ENCODE measurements around the gene APC2. TPM values are rescaled to one million over a fixed set of nuclear protein-coding genes. Genes with fewer than 3 reads are reported as not detected.

APC2 gene
- polyA plus RNA-seq, 4 donors, result 0.58 to 2.1 (median 0.81) TPM; not detected in 1

DNA sequence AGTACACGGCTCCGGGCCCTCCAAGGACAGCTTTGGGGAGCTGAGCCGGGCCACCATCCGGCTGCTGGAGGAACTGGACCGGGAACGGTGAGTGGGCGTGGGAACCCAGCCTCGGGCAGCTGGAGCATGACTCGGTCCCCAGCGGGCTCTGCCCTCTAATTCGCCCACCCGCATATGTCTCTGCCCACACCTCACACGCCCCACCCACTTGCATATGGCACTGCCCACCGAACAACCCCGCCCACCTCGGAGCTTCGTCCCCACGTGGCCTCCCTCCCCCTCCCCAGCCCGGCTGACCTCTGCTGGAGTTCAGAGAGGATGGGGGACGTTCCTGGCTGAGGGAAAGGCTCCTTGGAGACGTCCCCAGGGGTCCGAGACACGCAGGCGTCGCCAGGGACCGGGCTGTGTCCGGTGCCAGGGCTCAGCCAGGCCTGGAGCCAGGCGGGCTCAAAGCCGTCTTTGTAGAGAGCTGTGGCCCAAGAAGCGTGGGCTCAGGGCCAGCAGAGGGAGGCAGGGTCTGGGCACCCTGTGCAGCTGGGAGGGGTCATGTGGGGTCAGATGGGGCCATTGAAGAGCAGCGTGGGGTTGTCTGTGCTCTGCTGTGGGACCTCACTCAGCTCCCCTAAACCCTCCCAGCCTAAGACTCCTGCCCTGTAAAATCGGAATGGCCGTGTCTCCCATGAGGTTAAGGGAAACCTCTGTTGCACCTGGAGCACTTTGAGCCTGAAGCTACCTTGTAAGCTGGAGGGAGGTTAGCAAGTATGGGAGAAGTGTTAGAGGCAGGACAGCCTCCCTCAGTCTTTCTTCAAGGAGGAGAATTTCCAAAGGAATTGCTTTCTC, 3.8 kb downstream of the APC2 start:
- Histone ChIP-seq H3K4me1 (ENCODE audit: control insufficient read depth in 3 of 3, insufficient read depth in 2 of 3, low read depth in 1 of 3, low read length in 2 of 3) (peaks cover 0 to 11% (median 0%) of the 10 kb centered on the region in 3 donors), H3K4me3 (ENCODE audit: low read depth in 1 of 3, low read length in 3 of 3) (no peak overlapping the region), H3K9me3 (ENCODE audit: control insufficient read depth in 2 of 2, insufficient read depth in 1 of 2, low read depth in 1 of 2, low read length in 1 of 2) (no peaks in the 10 kb centered on the region), H3K27ac (ENCODE audit: low read depth in 1 of 3, low read length in 2 of 3) (no peak overlapping the region), H3K36me3 (ENCODE audit: control insufficient read depth in 3 of 3, insufficient read depth in 2 of 3, low read depth in 1 of 3, low read length in 3 of 3) (no peaks in the 10 kb centered on the region), H3K27me3 (ENCODE audit: control insufficient read depth in 3 of 3, insufficient read depth in 3 of 3, low read length in 3 of 3) (peaks cover 30 to 95% (median 42%) of the 10 kb centered on the region in 3 donors)
- 7 to 29% (median 15%) methylated on average over 23 to 33 of the region's 33 CpGs for WGBS, 3 donors
- DNase-seq, result no peak
- no peak for FAIRE-seq

DNA sequence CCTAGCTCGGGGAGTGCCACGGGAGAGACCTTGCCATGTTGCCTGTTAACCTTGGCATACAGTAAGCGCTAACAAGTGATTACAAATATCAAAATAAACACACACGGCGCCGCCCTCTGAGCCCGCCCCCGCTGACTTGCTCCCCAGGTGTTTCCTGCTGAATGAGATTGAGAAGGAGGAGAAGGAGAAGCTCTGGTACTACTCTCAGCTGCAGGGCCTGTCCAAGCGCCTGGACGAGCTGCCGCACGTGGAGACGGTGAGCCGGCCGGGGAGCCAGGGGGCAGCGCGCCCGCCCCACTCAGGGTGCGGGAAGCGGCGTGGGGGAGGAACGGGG, 5.0 kb downstream of the APC2 start:
- no peak overlapping the region for H3K27ac ChIP-seq (ENCODE audit: low read depth in 1 of 3, low read length in 2 of 3)
- H3K9me3 ChIP-seq (ENCODE audit: control insufficient read depth in 2 of 2, insufficient read depth in 1 of 2, low read depth in 1 of 2, low read length in 1 of 2), result no peaks in the 10 kb centered on the region
- no peak for DNase-seq
- H3K4me3 ChIP-seq (ENCODE audit: low read depth in 1 of 3, low read length in 3 of 3), result no peak overlapping the region
- H3K4me1 ChIP-seq (ENCODE audit: control insufficient read depth in 3 of 3, insufficient read depth in 2 of 3, low read depth in 1 of 3, low read length in 2 of 3), result peaks cover 0 to 11% (median 0%) of the 10 kb centered on the region in 3 donors
- FAIRE-seq, result no peak
- WGBS, 3 donors, result 1 to 4% (median 1%) methylated on average over 19 to 22 of the region's 22 CpGs
- peaks cover 30 to 91% (median 31%) of the 10 kb centered on the region in 3 donors for H3K27me3 ChIP-seq (ENCODE audit: control insufficient read depth in 3 of 3, insufficient read depth in 3 of 3, low read length in 3 of 3)
- peaks cover 0 to 3% (median 0%) of the 10 kb centered on the region in 3 donors for H3K36me3 ChIP-seq (ENCODE audit: control insufficient read depth in 3 of 3, insufficient read depth in 2 of 3, low read depth in 1 of 3, low read length in 3 of 3)

DNA sequence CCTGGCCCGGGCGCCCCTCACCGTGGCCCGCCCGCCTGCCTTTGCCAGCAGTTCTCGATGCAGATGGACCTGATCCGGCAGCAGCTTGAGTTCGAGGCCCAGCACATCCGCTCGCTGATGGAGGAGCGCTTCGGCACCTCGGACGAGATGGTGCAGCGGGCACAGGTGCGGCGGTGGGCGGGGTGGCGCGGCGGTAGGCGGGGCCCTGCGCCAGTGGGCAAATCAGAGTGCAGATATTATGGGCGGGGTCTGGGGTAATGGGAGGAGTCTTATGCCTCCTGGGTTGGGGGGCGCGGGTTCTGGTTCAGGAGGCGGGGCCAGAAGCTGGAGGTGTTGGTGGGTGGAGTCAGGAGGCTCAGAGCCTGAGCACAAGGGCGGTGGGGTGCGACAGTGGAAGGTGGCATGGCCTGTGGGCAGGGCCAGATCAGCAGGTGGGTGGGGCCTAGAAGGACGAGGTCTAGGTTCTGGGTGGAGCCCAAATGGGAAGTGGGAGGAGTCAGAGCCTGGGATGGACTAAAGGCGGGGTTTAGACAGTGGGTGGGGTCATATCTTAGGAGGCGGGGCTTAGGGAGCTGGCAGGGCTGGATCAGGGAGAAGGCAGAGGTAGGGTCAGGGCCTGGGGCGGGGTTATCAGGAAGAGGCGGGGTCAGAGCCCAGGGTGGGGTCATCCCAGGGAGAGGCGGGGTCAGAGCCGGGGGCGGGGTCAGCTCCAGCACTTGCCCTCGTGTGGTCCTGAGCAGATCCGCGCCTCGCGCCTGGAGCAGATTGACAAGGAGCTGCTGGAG, 5.6 kb downstream of the APC2 start:
- no peak overlapping the region for H3K4me3 ChIP-seq (ENCODE audit: low read depth in 1 of 3, low read length in 3 of 3)
- peaks cover 25 to 86% (median 28%) of the 10 kb centered on the region in 3 donors for H3K27me3 ChIP-seq (ENCODE audit: control insufficient read depth in 3 of 3, insufficient read depth in 3 of 3, low read length in 3 of 3)
- no peak overlapping the region for H3K27ac ChIP-seq (ENCODE audit: low read depth in 1 of 3, low read length in 2 of 3)
- DNase-seq (peak; percentile 86 to 97), FAIRE-seq (no peak)
- H3K9me3 ChIP-seq (ENCODE audit: control insufficient read depth in 2 of 2, insufficient read depth in 1 of 2, low read depth in 1 of 2, low read length in 1 of 2), result no peaks in the 10 kb centered on the region
- H3K4me1 ChIP-seq (ENCODE audit: control insufficient read depth in 3 of 3, insufficient read depth in 2 of 3, low read depth in 1 of 3, low read length in 2 of 3), result peaks cover 0 to 11% (median 0%) of the 10 kb centered on the region in 3 donors
- H3K36me3 ChIP-seq (ENCODE audit: control insufficient read depth in 3 of 3, insufficient read depth in 2 of 3, low read depth in 1 of 3, low read length in 3 of 3), result peaks cover 0 to 8% (median 0%) of the 10 kb centered on the region in 3 donors
- 2 to 6% (median 4%) methylated on average over 32 to 42 of the region's 42 CpGs for WGBS, 3 donors

DNA sequence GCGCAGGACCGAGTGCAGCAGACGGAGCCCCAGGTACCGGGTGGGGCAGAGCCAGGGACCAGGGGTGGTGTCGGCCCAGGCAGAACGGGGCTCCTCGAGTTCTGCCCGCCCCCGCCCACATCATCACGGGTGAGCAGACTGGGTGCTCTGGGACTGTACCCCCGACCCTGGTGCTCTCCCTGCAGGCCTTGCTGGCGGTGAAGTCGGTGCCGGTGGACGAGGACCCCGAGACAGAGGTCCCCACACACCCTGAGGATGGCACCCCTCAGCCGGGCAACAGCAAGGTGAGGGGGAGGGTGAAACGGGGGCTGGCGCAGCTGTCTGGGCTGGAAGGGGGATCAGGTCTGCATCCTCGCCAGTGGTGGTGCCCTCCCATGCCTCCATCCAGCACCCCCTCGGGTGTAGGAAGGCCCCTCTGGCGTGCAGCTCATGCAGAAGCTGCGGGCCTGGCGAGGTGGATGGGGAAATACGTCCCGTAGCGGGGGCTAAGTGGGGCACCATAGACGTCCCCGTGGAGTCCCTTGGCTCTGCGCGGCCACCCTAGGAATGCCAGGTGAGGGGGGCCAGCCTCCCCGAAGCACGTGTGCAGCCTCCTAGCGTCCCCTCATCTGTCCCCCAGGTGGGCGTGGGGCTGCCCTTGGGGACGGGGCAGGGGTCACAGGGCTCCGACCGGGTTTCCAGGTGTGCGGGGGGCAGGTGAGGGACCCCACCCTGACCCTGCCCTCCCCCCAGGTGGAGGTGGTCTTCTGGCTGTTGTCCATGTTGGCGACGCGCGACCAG, 6.4 kb downstream of the APC2 start:
- Histone ChIP-seq H3K4me1 (ENCODE audit: control insufficient read depth in 3 of 3, insufficient read depth in 2 of 3, low read depth in 1 of 3, low read length in 2 of 3) (peaks cover 0 to 11% (median 0%) of the 10 kb centered on the region in 3 donors), H3K36me3 (ENCODE audit: control insufficient read depth in 3 of 3, insufficient read depth in 2 of 3, low read depth in 1 of 3, low read length in 3 of 3) (peaks cover 0 to 15% (median 0%) of the 10 kb centered on the region in 3 donors), H3K9me3 (ENCODE audit: control insufficient read depth in 2 of 2, insufficient read depth in 1 of 2, low read depth in 1 of 2, low read length in 1 of 2) (no peaks in the 10 kb centered on the region), H3K27me3 (ENCODE audit: control insufficient read depth in 3 of 3, insufficient read depth in 3 of 3, low read length in 3 of 3) (peaks cover 17 to 78% (median 22%) of the 10 kb centered on the region in 3 donors), H3K4me3 (ENCODE audit: low read depth in 1 of 3, low read length in 3 of 3) (no peak overlapping the region), H3K27ac (ENCODE audit: low read depth in 1 of 3, low read length in 2 of 3) (no peak overlapping the region)
- FAIRE-seq (no peak), DNase-seq (no peak)
- 17 to 37% (median 29%) methylated on average over 30 to 43 of the region's 43 CpGs for WGBS, 3 donors

DNA sequence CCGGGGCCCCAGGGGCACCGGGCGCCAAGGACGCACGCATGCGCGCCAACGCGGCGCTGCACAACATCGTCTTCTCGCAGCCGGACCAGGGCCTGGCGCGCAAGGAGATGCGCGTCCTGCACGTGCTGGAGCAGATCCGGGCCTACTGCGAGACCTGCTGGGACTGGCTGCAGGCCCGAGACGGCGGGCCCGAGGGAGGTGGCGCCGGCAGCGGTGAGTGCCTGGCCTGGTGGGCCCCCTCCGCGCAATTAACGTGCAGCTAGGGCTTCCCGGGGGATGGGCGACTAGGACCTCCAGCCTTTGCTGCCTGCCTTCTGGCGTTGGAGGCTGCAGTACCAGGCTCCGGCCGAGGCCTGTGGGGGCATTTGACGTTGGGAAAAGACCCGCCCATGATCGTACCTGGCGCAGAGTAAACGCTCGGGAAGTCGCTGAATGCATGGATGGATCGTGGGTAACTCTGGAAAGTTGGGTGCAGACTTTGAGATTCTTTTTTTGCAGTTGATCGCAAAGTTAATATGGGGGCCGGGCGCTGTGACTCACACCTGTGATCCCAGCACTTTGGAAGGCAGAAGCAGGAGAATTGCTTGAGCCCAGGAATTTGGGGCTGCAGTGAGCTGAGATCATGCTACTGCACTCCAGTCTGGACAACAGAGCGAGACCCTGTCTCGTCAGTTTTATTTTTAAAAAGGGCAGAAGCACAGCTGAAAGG, 7.3 kb downstream of the APC2 start:
- FAIRE-seq (no peak), DNase-seq (no peak)
- H3K9me3 ChIP-seq (ENCODE audit: control insufficient read depth in 2 of 2, insufficient read depth in 1 of 2, low read depth in 1 of 2, low read length in 1 of 2), result no peaks in the 10 kb centered on the region
- peaks cover 0 to 11% (median 0%) of the 10 kb centered on the region in 3 donors for H3K4me1 ChIP-seq (ENCODE audit: control insufficient read depth in 3 of 3, insufficient read depth in 2 of 3, low read depth in 1 of 3, low read length in 2 of 3)
- H3K4me3 ChIP-seq (ENCODE audit: low read depth in 1 of 3, low read length in 3 of 3), result no peak overlapping the region
- H3K36me3 ChIP-seq (ENCODE audit: control insufficient read depth in 3 of 3, insufficient read depth in 2 of 3, low read depth in 1 of 3, low read length in 3 of 3), result peaks cover 0 to 18% (median 0%) of the 10 kb centered on the region in 3 donors
- H3K27me3 ChIP-seq (ENCODE audit: control insufficient read depth in 3 of 3, insufficient read depth in 3 of 3, low read length in 3 of 3), result peaks cover 13 to 70% (median 15%) of the 10 kb centered on the region in 3 donors
- no peak overlapping the region for H3K27ac ChIP-seq (ENCODE audit: low read depth in 1 of 3, low read length in 2 of 3)
- 9 to 16% (median 15%) methylated on average over 37 to 48 of the region's 48 CpGs for WGBS, 3 donors

DNA sequence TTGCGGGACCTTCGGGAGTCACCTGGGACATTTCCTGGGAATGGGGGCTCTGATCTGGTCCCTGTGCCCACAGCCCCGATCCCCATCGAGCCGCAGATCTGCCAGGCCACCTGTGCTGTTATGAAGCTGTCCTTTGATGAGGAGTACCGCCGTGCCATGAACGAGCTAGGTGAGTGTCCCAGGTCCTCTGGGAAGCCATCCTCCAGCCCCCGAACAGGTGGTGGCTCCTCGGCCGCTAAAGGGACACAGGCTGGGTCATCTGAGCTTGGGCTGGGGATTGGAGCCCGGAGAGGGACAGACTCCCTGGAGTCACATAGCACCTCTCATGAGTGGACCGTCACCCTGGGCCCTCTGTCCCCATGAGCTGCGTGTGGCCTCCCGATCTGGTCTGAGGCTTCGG, 8.0 kb downstream of the APC2 start:
- Histone ChIP-seq H3K36me3 (ENCODE audit: control insufficient read depth in 3 of 3, insufficient read depth in 2 of 3, low read depth in 1 of 3, low read length in 3 of 3) (peaks cover 0 to 18% (median 0%) of the 10 kb centered on the region in 3 donors), H3K4me1 (ENCODE audit: control insufficient read depth in 3 of 3, insufficient read depth in 2 of 3, low read depth in 1 of 3, low read length in 2 of 3) (peaks cover 0 to 11% (median 0%) of the 10 kb centered on the region in 3 donors), H3K4me3 (ENCODE audit: low read depth in 1 of 3, low read length in 3 of 3) (no peak overlapping the region), H3K27me3 (ENCODE audit: control insufficient read depth in 3 of 3, insufficient read depth in 3 of 3, low read length in 3 of 3) (peaks cover 9 to 63% (median 10%) of the 10 kb centered on the region in 3 donors), H3K9me3 (ENCODE audit: control insufficient read depth in 2 of 2, insufficient read depth in 1 of 2, low read depth in 1 of 2, low read length in 1 of 2) (no peaks in the 10 kb centered on the region), H3K27ac (ENCODE audit: low read depth in 1 of 3, low read length in 2 of 3) (no peak overlapping the region)
- 67 to 81% (median 81%) methylated on average over 16 of the region's 16 CpGs for WGBS, 3 donors
- FAIRE-seq (no peak), DNase-seq (no peak)

DNA sequence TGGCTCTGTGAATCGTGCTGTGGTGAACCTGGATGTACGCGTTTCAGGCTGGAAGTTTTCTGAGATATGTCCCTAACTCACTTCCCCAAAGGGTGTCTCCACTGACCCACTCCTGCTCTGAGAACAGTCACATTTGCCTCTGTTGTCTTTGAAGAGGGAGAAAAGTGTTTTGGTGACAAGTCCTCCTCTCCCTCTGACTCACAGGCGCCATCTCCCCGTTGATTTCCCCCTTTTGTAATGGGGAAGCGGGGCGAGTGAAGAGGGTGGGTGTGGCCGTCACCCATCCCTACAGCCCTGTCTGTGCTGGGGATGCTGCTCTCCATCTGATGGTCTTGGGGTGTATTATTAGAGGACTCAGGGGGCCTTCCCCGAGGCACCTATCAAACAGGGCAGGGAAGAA, 9.6 kb downstream of the APC2 start:
- no peak overlapping the region for H3K27ac ChIP-seq (ENCODE audit: low read depth in 1 of 3, low read length in 2 of 3)
- H3K4me3 ChIP-seq (ENCODE audit: low read depth in 1 of 3, low read length in 3 of 3), result no peak overlapping the region
- WGBS, 3 donors, result 71 to 78% (median 74%) methylated on average over 9 of the region's 9 CpGs
- DNase-seq, result no peak
- no peak for FAIRE-seq
- H3K4me1 ChIP-seq (ENCODE audit: control insufficient read depth in 3 of 3, insufficient read depth in 2 of 3, low read depth in 1 of 3, low read length in 2 of 3), result peaks cover 0 to 11% (median 0%) of the 10 kb centered on the region in 3 donors
- H3K9me3 ChIP-seq (ENCODE audit: control insufficient read depth in 2 of 2, insufficient read depth in 1 of 2, low read depth in 1 of 2, low read length in 1 of 2), result no peaks in the 10 kb centered on the region
- peaks cover 5 to 54% (median 9%) of the 10 kb centered on the region in 3 donors for H3K27me3 ChIP-seq (ENCODE audit: control insufficient read depth in 3 of 3, insufficient read depth in 3 of 3, low read length in 3 of 3)
- H3K36me3 ChIP-seq (ENCODE audit: control insufficient read depth in 3 of 3, insufficient read depth in 2 of 3, low read depth in 1 of 3, low read length in 3 of 3), result peaks cover 0 to 18% (median 0%) of the 10 kb centered on the region in 3 donors

All from small intestine (tissue), 7 donors.